Mucosa of descending colon (tissue), 3 donors: Measurements from ENCODE around the gene RASAL3. TPM values are rescaled to one million over a fixed set of nuclear protein-coding genes. Genes with fewer than 3 reads are reported as not detected.
"Not testable (repeated sequence)": the region's sequence is repeated elsewhere in the genome, so short reads cannot be mapped to it uniquely, and the experiment has no call there.

Experiments used
- ATAC-seq: fragments of 200-7000 bp; cut with Tn5 transposase; one replicate; pipeline ENCODE4 v1.9.1; 2020; ENCODE audit warnings: mild to moderate bottlenecking, moderate library complexity
- DNase-seq, 3 donors: peaks; one replicate each; pipeline ENCODE4 v3.0.0-alpha.2; 2020
- H3K36me3 ChIP-seq: fragments of 200-600 bp; one replicate; pipeline ENCODE4 v1.8.0; 2021; ENCODE audit warnings: low read depth, mild to moderate bottlenecking
- H3K4me1 ChIP-seq: fragments of 200-600 bp; one replicate; pipeline ENCODE4 v1.8.0; 2021; ENCODE audit warnings: low read depth, mild to moderate bottlenecking
- H3K4me3 ChIP-seq: fragments of 200-600 bp; one replicate; pipeline ENCODE4 v1.8.0; 2021; ENCODE audit warnings: mild to moderate bottlenecking
- H3K9me3 ChIP-seq: fragments of 200-600 bp; one replicate; pipeline ENCODE4 v1.8.0; 2021; ENCODE audit warnings: mild to moderate bottlenecking
- CTCF ChIP-seq: fragments of 200-600 bp; IDR thresholded peaks from one replicate; pipeline ENCODE4 v1.8.0; 2022; ENCODE audit warnings: antibody characterized with exemption, mild to moderate bottlenecking
- intact Hi-C, 2 donors: fragments of 100-400 bp; cut with DNase I in 1 of 2; cut with micrococcal nuclease in 1 of 2; formaldehyde crosslinking; loops; one replicate each; pipeline versions ENCODE4 v1.11.0 to v1.11.1; 2022; cut with DNase I, micrococcal nuclease
- total RNA-seq, 3 donors: library from RNA; stranded (reverse); fragmentation: NEBNext Ultra II Directional in 2 of 3; extraction: Animal tissue kit (Norgen Biotek cat#: 25700) in 2 of 3; gene quantifications; one replicate each; pipeline versions ENCODE4 v1.2.1 to v1.2.4, GENCODE V29; 2021 to 2023
- donor health status: DM: no; HTN: no; CAD: no; lungs with moderate emphysema.
- donor health status: DM: no; HTN: no; CAD: no.
- donor health status: DM: no; HTN: yes; CAD: no.

Gene RASAL3
- total RNA-seq, 3 donors from 2014 or later, result 4.0 to 5.2 (median 5.1) TPM

DNA sequence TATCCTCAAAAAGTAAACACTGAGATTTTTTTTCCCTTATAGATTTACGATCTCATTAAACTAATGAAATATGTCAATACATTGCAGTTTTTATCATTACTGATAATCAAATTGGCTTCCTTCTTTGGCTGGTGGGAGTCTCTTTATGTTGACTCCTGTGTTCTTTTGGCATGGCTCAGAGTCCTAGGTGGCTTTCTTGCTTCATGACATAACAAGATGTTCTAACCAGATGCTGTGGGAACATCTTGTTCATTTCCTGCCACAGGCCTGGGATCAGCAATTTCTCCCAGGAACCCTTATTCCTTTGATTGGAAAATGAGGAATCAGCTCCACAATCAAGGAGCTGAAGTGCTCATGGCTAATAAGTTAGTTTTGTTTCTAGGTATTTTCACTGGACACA, 30.8 kb upstream of the RASAL3 start:
- no peak for TF ChIP-seq CTCF
- ATAC-seq (no peak), DNase-seq (no peak)
- H3K9me3 ChIP-seq, result no peaks in the 10 kb centered on the region
- no peak overlapping the region for H3K4me3 ChIP-seq
- no peaks in the 10 kb centered on the region for H3K4me1 ChIP-seq
- H3K36me3 ChIP-seq, result no peaks in the 10 kb centered on the region
- intact Hi-C loops, result no loop called here

GRCh38 chr19:15488489-15489226, 24.3 kb upstream of the RASAL3 start:
- no peak for DNase-seq
- H3K36me3 ChIP-seq, result no peaks in the 10 kb centered on the region
- intact Hi-C loops, result no loop called here
- ATAC-seq, result no peak
- peaks cover 2% of the 10 kb centered on the region for H3K9me3 ChIP-seq
- H3K4me3 ChIP-seq, result no peak overlapping the region
- no peaks in the 10 kb centered on the region for H3K4me1 ChIP-seq
- TF ChIP-seq CTCF, result no peak

DNA sequence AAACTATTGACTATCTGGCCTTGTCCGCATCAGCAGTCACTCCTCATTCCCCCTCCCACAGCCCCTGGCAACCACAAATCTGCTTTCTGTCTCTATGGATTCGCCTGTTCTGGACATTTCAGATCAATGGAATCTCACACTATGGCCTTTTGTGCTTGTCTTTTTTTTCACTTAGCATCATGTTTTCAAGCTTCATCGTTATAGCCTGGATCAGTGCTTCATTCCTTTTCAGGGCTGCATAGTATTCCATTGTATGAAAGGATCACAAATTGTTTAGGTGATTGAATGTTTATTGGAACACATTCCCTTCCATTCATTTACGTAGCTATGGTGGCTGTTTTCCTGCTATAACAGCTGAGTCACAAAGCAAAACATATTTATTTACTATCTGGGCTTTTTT, 22.7 kb upstream of the RASAL3 start:
- H3K4me3 ChIP-seq, result no peak overlapping the region
- ATAC-seq (no peak), DNase-seq (no peak)
- peaks cover 2% of the 10 kb centered on the region for H3K9me3 ChIP-seq
- no peaks in the 10 kb centered on the region for H3K36me3 ChIP-seq
- intact Hi-C loops, result no loop called here
- H3K4me1 ChIP-seq, result no peaks in the 10 kb centered on the region
- TF ChIP-seq CTCF, result no peak

GRCh38 chr19:15485768-15486167, 21.4 kb upstream of the RASAL3 start:
- ATAC-seq, H3K9me3 ChIP-seq, intact Hi-C loops, H3K4me3 ChIP-seq, H3K36me3 ChIP-seq, H3K4me1 ChIP-seq, DNase-seq: not testable (repeated sequence)

GRCh38 chr19:15480996-15481395, 16.7 kb upstream of the RASAL3 start:
- intact Hi-C loops, H3K4me1 ChIP-seq, DNase-seq, H3K4me3 ChIP-seq, H3K36me3 ChIP-seq, H3K9me3 ChIP-seq, ATAC-seq: not testable (repeated sequence)

GRCh38 chr19:15479391-15480345, 15.3 kb upstream of the RASAL3 start, which contains the start of gene PGLYRP2:
Gene PGLYRP2, minus strand, starts transcription at chr19:15479501. Its CDS starts 130 bp downstream, at chr19:15479371.
- no peaks in the 10 kb centered on the region for H3K36me3 ChIP-seq
- no peak for TF ChIP-seq CTCF
- intact Hi-C loops, result no loop called here
- no peak within 1 kb of the TSS for H3K4me3 ChIP-seq
- ATAC-seq, result no peak
- DNase-seq, result no peak
- H3K9me3 ChIP-seq, result no peaks in the 10 kb centered on the region
- H3K4me1 ChIP-seq, result no peaks in the 10 kb centered on the region
